HCT116 (cell line): ENCODE results near the gene ANKDD1A. TPM values are rescaled to one million over a fixed set of nuclear protein-coding genes. Genes with fewer than 3 reads are reported as not detected.

Experiments used
- ATAC-seq: fragments of 200-7000 bp; cut with Tn5 transposase; 2 replicates; pipeline ENCODE4 v1.9.1; 2020; ENCODE audit warnings: mild to moderate bottlenecking, moderate library complexity
- BruUV-seq: library from RNA; stranded (reverse); fragments of 400-500 nt; replicated peaks from 2 replicates; lab custom pipeline; 2021; lab: Mats Ljungman, UMichigan
- CTCF ChIA-PET: fragments of 300-600 bp; sonication (Branson Sonifier 250); formaldehyde crosslinking; loops from one replicate; lab custom pipeline; 2021; ENCODE audit warnings: antibody characterized with exemption; lab: Charles Lee
- POLR2A ChIA-PET: fragments of 300-600, 350-600 bp; sonication (Branson Sonifier 250); formaldehyde crosslinking; loops from one replicate; lab custom pipeline; 2021; ENCODE audit warnings: antibody characterized with exemption; lab: Charles Lee
- RAD21 ChIA-PET, 2 experiments: fragments of 300-600 bp; sonication (Branson Sonifier 250); formaldehyde crosslinking; loops; one replicate each; lab custom pipeline; 2023; ENCODE audit warnings: low total read pairs in 2 of 2; ENCODE audit not compliant: uncharacterized antibody in 2 of 2, unreplicated experiment in 2 of 2, low non-redundant PET in 1 of 2; lab: Charles Lee
- DNase-seq: peaks from one replicate; pipeline ENCODE4 v3.0.0-alpha.2; 2010; ENCODE audit warnings: low read depth, low spot score
- H2AFZ ChIP-seq: fragments of 200-600 bp; shearing (Covaris generic), sonication (generic); 2 replicates; pipeline ENCODE4 v1.6.1; 2017; ENCODE audit warnings: low read depth, mixed run types, mixed read lengths, antibody characterized with exemption, low read length; ENCODE audit not compliant: poor library complexity, severe bottlenecking
- H3K27ac ChIP-seq: 2 replicates; pipeline ENCODE4 v1.5.1; 2012; ENCODE audit warnings: low read depth, low read length
- H3K27me3 ChIP-seq: fragments of 200-600 bp; sonication (generic); 2 replicates; pipeline ENCODE4 v1.6.1; 2016; ENCODE audit warnings: mixed run types, low read length, mixed read lengths; ENCODE audit not compliant: insufficient read depth
- H3K36me3 ChIP-seq, 2 experiments: fragments of 200-500 bp in 1 of 2; fragments of 200-600 bp in 1 of 2; sonication (Bioruptor generic) in 1 of 2; sonication (generic) in 1 of 2; 2 replicates each; pipeline versions ENCODE4 v1.5.1 to v1.6.1; 2014 to 2016; ENCODE audit warnings: low read length in 2 of 2, inconsistent platforms in 1 of 2, mixed read lengths in 1 of 2, mixed run types in 1 of 2; ENCODE audit not compliant: insufficient read depth in 2 of 2, control insufficient read depth in 1 of 2
- H3K4me1 ChIP-seq, 2 experiments: fragments of 200-600 bp in 1 of 2; sonication (generic) in 1 of 2; 2 replicates each; pipeline versions ENCODE4 v1.5.1 to v1.6.1; 2012 to 2017; ENCODE audit warnings: low read length in 2 of 2, inconsistent platforms in 1 of 2, mild to moderate bottlenecking in 1 of 2, mixed read lengths in 1 of 2, mixed run types in 1 of 2, moderate library complexity in 1 of 2; ENCODE audit not compliant: insufficient read depth in 2 of 2, control insufficient read depth in 1 of 2
- H3K4me2 ChIP-seq: fragments of 200-600 bp; sonication (generic); 2 replicates; pipeline ENCODE4 v1.6.1; 2017; ENCODE audit warnings: mixed run types, low read length, mixed read lengths
- H3K4me3 ChIP-seq, 2 experiments: fragments of 200-600 bp in 1 of 2; sonication (generic) in 1 of 2; replicated peaks in 1 of 2; 2 replicates each; pipeline ENCODE4 v1.5.1; 2011 to 2016; ENCODE audit warnings: low read length in 2 of 2, control low read depth in 1 of 2, low read depth in 1 of 2, mild to moderate bottlenecking in 1 of 2, mixed read lengths in 1 of 2, mixed run types in 1 of 2
- H3K79me2 ChIP-seq: fragments of 200-600 bp; sonication (generic); 2 replicates; pipeline ENCODE4 v1.6.1; 2017; ENCODE audit warnings: mild to moderate bottlenecking, mixed run types, low read length, moderate library complexity, mixed read lengths; ENCODE audit not compliant: insufficient read depth
- H3K9ac ChIP-seq: fragments of 200-600 bp; sonication (generic); 2 replicates; pipeline ENCODE4 v1.6.1; 2016; ENCODE audit warnings: low read length, mixed read lengths
- H3K9me2 ChIP-seq: fragments of 200-600 bp; sonication (generic), shearing (Covaris generic); 2 replicates; pipeline ENCODE4 v1.6.1; 2017; ENCODE audit warnings: mixed run types, mild to moderate bottlenecking, moderate library complexity; ENCODE audit not compliant: insufficient read depth
- H3K9me3 ChIP-seq, 2 experiments: fragments of 200-500 bp in 1 of 2; fragments of 200-600 bp in 1 of 2; sonication (Bioruptor generic) in 1 of 2; sonication (generic) in 1 of 2; 2 replicates each; pipeline ENCODE4 v1.6.1; 2014 to 2017; ENCODE audit warnings: low read length in 2 of 2, mixed read lengths in 2 of 2, inconsistent platforms in 1 of 2, low read depth in 1 of 2, mild to moderate bottlenecking in 1 of 2, mixed run types in 1 of 2, moderate library complexity in 1 of 2; ENCODE audit not compliant: control insufficient read depth in 1 of 2, insufficient read depth in 1 of 2
- H4K20me1 ChIP-seq: fragments of 200-600 bp; sonication (generic), shearing (Covaris generic); 2 replicates; pipeline ENCODE4 v1.6.1; 2017; ENCODE audit warnings: mixed run types, mild to moderate bottlenecking, moderate library complexity; ENCODE audit not compliant: insufficient read depth
- ATF3 ChIP-seq: IDR thresholded peaks from 2 replicates; pipeline ENCODE4 v1.6.1; 2012
- CBX3 ChIP-seq: IDR thresholded peaks from 2 replicates; pipeline ENCODE4 v1.6.1; 2012; ENCODE audit warnings: low read depth
- CEBPB ChIP-seq: IDR thresholded peaks from 2 replicates; pipeline ENCODE4 v1.6.1; 2012; ENCODE audit warnings: low read depth
- CTCF ChIP-seq, 3 experiments: fragments of 200-600 bp in 1 of 3; sonication (generic) in 1 of 3; IDR thresholded peaks in 2 of 3; conservative IDR thresholded peaks in 1 of 3; 2 replicates each; pipeline ENCODE4 v1.5.1; 2012 to 2017; ENCODE audit warnings: low read depth in 2 of 3, low read length in 2 of 3, antibody characterized with exemption in 1 of 3, borderline replicate concordance in 1 of 3, control low read depth in 1 of 3, mild to moderate bottlenecking in 1 of 3, mixed read lengths in 1 of 3, mixed run types in 1 of 3, moderate library complexity in 1 of 3; ENCODE audit not compliant: insufficient read depth in 1 of 3
- EGR1 ChIP-seq: IDR thresholded peaks from 2 replicates; pipeline ENCODE4 v1.6.1; 2012; ENCODE audit warnings: low read depth
- ELF1 ChIP-seq: IDR thresholded peaks from 2 replicates; pipeline ENCODE4 v1.6.1; 2012; ENCODE audit warnings: low read depth, borderline replicate concordance
- EZH2 ChIP-seq: fragments of 200-600 bp; sonication (generic); IDR thresholded peaks from 2 replicates; pipeline ENCODE4 v1.6.1; 2017; ENCODE audit warnings: antibody characterized with exemption, mixed run types
- FOSL1 ChIP-seq: IDR thresholded peaks from 2 replicates; pipeline ENCODE4 v1.6.1; 2012; ENCODE audit warnings: low read depth
- MAX ChIP-seq: IDR thresholded peaks from 2 replicates; pipeline ENCODE4 v1.6.1; 2012
- POLR2A ChIP-seq: IDR thresholded peaks from 2 replicates; pipeline ENCODE4 v1.7.0; 2011; ENCODE audit warnings: borderline replicate concordance; ENCODE audit not compliant: insufficient read depth, insufficient read length; ENCODE audit errors: extremely low read depth
- POLR2AphosphoS5 ChIP-seq: IDR thresholded peaks from 2 replicates; pipeline ENCODE4 v1.6.1; 2011; ENCODE audit warnings: mild to moderate bottlenecking, low read depth, low read length, moderate library complexity
- RAD21 ChIP-seq: IDR thresholded peaks from 2 replicates; pipeline ENCODE4 v1.6.1; 2012; ENCODE audit warnings: low read depth, mild to moderate bottlenecking
- SIN3A ChIP-seq: IDR thresholded peaks from 2 replicates; pipeline ENCODE4 v1.6.1; 2012; ENCODE audit warnings: low read depth
- SP1 ChIP-seq: IDR thresholded peaks from 2 replicates; pipeline ENCODE4 v1.6.1; 2012; ENCODE audit warnings: low read depth
- SRF ChIP-seq: IDR thresholded peaks from 2 replicates; pipeline ENCODE4 v1.6.1; 2012; ENCODE audit warnings: low read depth
- intact Hi-C: fragments of 100-400 bp; cut with micrococcal nuclease; formaldehyde crosslinking; loops from 2 replicates; pipeline ENCODE4 v1.10.0; 2022
- total RNA-seq: library from RNA; stranded (reverse); gene quantifications from one replicate; pipeline ENCODE4 v1.2.1, GENCODE V29; 2021; ENCODE audit not compliant: unreplicated experiment

ANKDD1A gene
- total RNA-seq, 1 experiment from 2014 or later, result 8.1 TPM

DNA sequence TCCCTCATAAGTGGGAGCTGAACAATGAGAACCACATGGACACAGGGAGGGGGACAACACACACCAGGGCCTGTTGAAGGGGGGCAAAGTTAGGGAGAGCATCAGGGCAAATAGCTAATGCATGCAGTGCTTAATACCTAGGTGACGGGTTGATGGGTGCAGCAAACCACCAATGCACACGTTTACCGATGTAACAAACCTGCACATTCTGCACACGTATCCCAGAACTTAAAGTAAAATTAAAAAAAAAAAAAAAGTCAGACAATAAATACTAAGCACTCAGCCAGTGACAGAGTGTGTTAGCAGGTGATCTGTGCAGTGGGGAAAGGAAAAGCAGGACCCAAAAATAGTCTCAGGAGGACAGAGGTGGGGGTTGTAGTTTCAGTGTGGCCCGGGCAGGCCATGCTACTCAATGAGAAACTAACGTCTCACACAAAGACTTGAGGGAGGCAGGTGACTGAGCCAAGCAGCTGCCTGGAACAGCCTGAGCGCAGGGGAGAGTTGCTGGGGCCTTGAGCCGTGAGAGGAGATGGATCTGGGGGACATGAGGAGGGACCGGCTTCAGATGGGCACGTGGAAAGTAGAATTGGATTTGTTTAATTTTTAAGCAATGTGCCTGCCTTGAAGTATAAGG lies 18.4 kb downstream of the ANKDD1A start:
- ChIA-PET POLR2A (no interaction called here), RAD21 (no interaction called here), CTCF (no interaction called here)
- no peak for TF ChIP-seq SIN3A
- no peak for TF ChIP-seq CBX3
- TF ChIP-seq POLR2AphosphoS5, result no peak
- TF ChIP-seq CEBPB, result no peak
- no peak for TF ChIP-seq SP1
- TF ChIP-seq EZH2, result no peak
- TF ChIP-seq RAD21, result no peak
- no peak for TF ChIP-seq FOSL1
- TF ChIP-seq ELF1, result no peak
- no peak for TF ChIP-seq SRF
- TF ChIP-seq MAX, result no peak
- no peak for TF ChIP-seq EGR1
- no peak for TF ChIP-seq POLR2A
- no peak for TF ChIP-seq CTCF (IDR thresholded peaks at IDR 0.05 in 2 of 3, conservative IDR thresholded peaks at IDR 0.05 in 1 of 3; ENCODE audit: borderline replicate concordance in 1 of 3, insufficient read depth in 1 of 3, low read depth in 2 of 3, low read length in 2 of 3)
- TF ChIP-seq ATF3, result no peak
- ATAC-seq, result no peak
- Histone ChIP-seq H3K9ac (no peak overlapping the region), H3K27me3 (no peaks in the 10 kb centered on the region), H3K4me3 (no peak overlapping the region), H3K9me3 (no peaks in the 10 kb centered on the region), H3K36me3 (0 out of 4 replicates have a peak, but pooled peaks cover 0 to 2% of the 10 kb centered on the region in 2 experiments), H3K79me2 (no peaks in the 10 kb centered on the region), H4K20me1 (no peaks in the 10 kb centered on the region), H3K4me1 (peaks cover 0 to 6% of the 10 kb centered on the region in 2 experiments; a peak in 1 of 4 replicates), H3K4me2 (no peak overlapping the region), H3K9me2 (no peaks in the 10 kb centered on the region), H3K27ac (no peak overlapping the region), H2AFZ (no peak overlapping the region)
- intact Hi-C loops, result no loop called here
- DNase-seq, result no peak
- no TSS peak for BruUV-seq
